Lower lobe of right lung (tissue), 2 donors: ENCODE results near the gene ZBTB7B. TPM values are rescaled to one million over a fixed set of nuclear protein-coding genes. Genes with fewer than 3 reads are reported as not detected.

ENCODE experiments used
- ATAC-seq, 2 donors: fragments of 200-7000 bp; cut with Tn5 transposase; one replicate each; pipeline ENCODE4 v1.9.1; 2020 to 2022; ENCODE audit warnings: mild to moderate bottlenecking in 2 of 2, moderate library complexity in 2 of 2
- DNase-seq: peaks from one replicate; pipeline ENCODE4 v3.0.0-alpha.2; 2020
- H3K27ac ChIP-seq: fragments of 200-600 bp; one replicate; pipeline ENCODE4 v1.8.0; 2022
- H3K27me3 ChIP-seq: fragments of 200-600 bp; one replicate; pipeline ENCODE4 v1.8.0; 2022; ENCODE audit warnings: low read depth
- H3K36me3 ChIP-seq: fragments of 200-600 bp; one replicate; pipeline ENCODE4 v1.8.0; 2022; ENCODE audit warnings: mild to moderate bottlenecking
- H3K4me1 ChIP-seq: fragments of 200-600 bp; one replicate; pipeline ENCODE4 v1.8.0; 2022
- H3K4me3 ChIP-seq: fragments of 200-600 bp; one replicate; pipeline ENCODE4 v1.8.0; 2022; ENCODE audit warnings: mild to moderate bottlenecking
- H3K9me3 ChIP-seq: fragments of 200-600 bp; one replicate; pipeline ENCODE4 v1.8.0; 2022
- CTCF ChIP-seq: fragments of 200-600 bp; IDR thresholded peaks from one replicate; pipeline ENCODE4 v1.8.0; 2022; ENCODE audit warnings: antibody characterized with exemption, mild to moderate bottlenecking
- intact Hi-C: fragments of 100-400 bp; cut with DNase I; formaldehyde crosslinking; loops from one replicate; pipeline ENCODE4 v1.11.0; 2022
- microRNA-seq: library from miRNA; unstranded; fragments of <30 nt; microRNA quantifications from one replicate; pipeline ENCODE4 v1.2.0, GENCODE V29; 2020; ENCODE audit warnings: borderline number of aligned reads
- total RNA-seq: library from RNA; stranded (reverse); fragmentation: NEBNext Ultra II Directional; extraction: Animal tissue kit (Norgen Biotek cat#: 25700); gene quantifications from one replicate; pipeline ENCODE4 v1.2.1, GENCODE V29; 2021
- donor health status: DM: no; HTN: yes; CAD: no; lungs with severe emphysema.

ZBTB7B gene
- total RNA-seq, 1 donor from 2014 or later: 72.0 TPM

- Histone ChIP-seq H3K4me1 (peaks cover 32% of the 10 kb centered on the region), H3K9me3 (no peaks in the 10 kb centered on the region), H3K27ac (peak overlapping the region; percentile 80), H3K27me3 (no peaks in the 10 kb centered on the region), H3K4me3 (peak overlapping the region; percentile 87), H3K36me3 (peaks cover 30% of the 10 kb centered on the region)
- DNase-seq: no peak
- peak; percentile 5 to 25 for ATAC-seq
- TF ChIP-seq CTCF: no peak
- intact Hi-C loops: no loop called here
These were observed 61.7 kb downstream of the ZBTB7B start for GRCh38 chr1:155064111-155064831.

GRCh38 chr1:155064832-155065429 lies 62.3 kb downstream of the ZBTB7B start:
- Histone ChIP-seq H3K9me3 (no peaks in the 10 kb centered on the region), H3K4me1 (peaks cover 32% of the 10 kb centered on the region), H3K4me3 (no peak overlapping the region), H3K27ac (no peak overlapping the region), H3K27me3 (no peaks in the 10 kb centered on the region), H3K36me3 (peaks cover 26% of the 10 kb centered on the region)
- no peak for TF ChIP-seq CTCF
- intact Hi-C loops: no loop called here
- ATAC-seq (no peak), DNase-seq (no peak)

GRCh38 chr1:155066777-155067176 lies 64.2 kb downstream of the ZBTB7B start:
- Histone ChIP-seq H3K4me3 (no peak overlapping the region), H3K4me1 (peaks cover 48% of the 10 kb centered on the region), H3K36me3 (peaks cover 12% of the 10 kb centered on the region), H3K27me3 (no peaks in the 10 kb centered on the region), H3K27ac (no peak overlapping the region), H3K9me3 (no peaks in the 10 kb centered on the region)
- no peak for ATAC-seq
- no peak for TF ChIP-seq CTCF
- intact Hi-C loops: no loop called here
- no peak for DNase-seq

Small RNAs within 50 kb of the gene (microRNA-seq; reads per million reads assigned to microRNA genes)
- not detected for gene MIR4258

Other genes with a start within 250 kb of the ZBTB7B start
- 4.4 TPM for gene KCNN3, start 132.5 kb upstream of the ZBTB7B start, total RNA-seq
- gene PMVK, start 66.1 kb upstream of the ZBTB7B start, total RNA-seq: 34.1 TPM
- gene PBXIP1, start 46.7 kb upstream of the ZBTB7B start, total RNA-seq: 68.1 TPM
- gene PYGO2, start 41.0 kb upstream of the ZBTB7B start, total RNA-seq: 27.4 TPM
- gene SHC1, start 32.1 kb upstream of the ZBTB7B start, total RNA-seq: 94.8 TPM
- 28.5 TPM for gene CKS1B, start 28.1 kb upstream of the ZBTB7B start, total RNA-seq
- 31.9 TPM for gene FLAD1, start 19.5 kb upstream of the ZBTB7B start, total RNA-seq
- not detected for gene LENEP, start 9.2 kb upstream of the ZBTB7B start, total RNA-seq
- 1.4 TPM for gene DCST2, start 31.0 kb downstream of the ZBTB7B start, total RNA-seq
- gene DCST1, start 31.0 kb downstream of the ZBTB7B start, total RNA-seq: not detected
- 121 TPM for gene ADAM15, start 48.5 kb downstream of the ZBTB7B start, total RNA-seq
- 7.4 TPM for gene EFNA4, start 60.9 kb downstream of the ZBTB7B start, total RNA-seq
- 1.0 TPM for gene EFNA3, start 76.0 kb downstream of the ZBTB7B start, total RNA-seq
- gene EFNA1, start 125.1 kb downstream of the ZBTB7B start, total RNA-seq: 144 TPM
- 42.6 TPM for gene SLC50A1, start 133.1 kb downstream of the ZBTB7B start, total RNA-seq
- 62.3 TPM for gene DPM3, start 137.7 kb downstream of the ZBTB7B start, total RNA-seq
- 173 TPM for gene KRTCAP2, start 170.5 kb downstream of the ZBTB7B start, total RNA-seq
- gene TRIM46, start 171.0 kb downstream of the ZBTB7B start, total RNA-seq: 0.35 TPM
- 24.4 TPM for gene THBS3, start 205.1 kb downstream of the ZBTB7B start, total RNA-seq
- 27.9 TPM for gene MTX1, start 205.9 kb downstream of the ZBTB7B start, total RNA-seq